Rectal smooth muscle tissue (tissue), 1 donor: ENCODE data around the gene HDDC3.
A peak's percentile ranks its signal among the peaks of the same experiment; 100 is the strongest.
"Not testable (repeated sequence)": the region's sequence is repeated elsewhere in the genome, so short reads cannot be mapped to it uniquely, and the experiment has no call there.

ENCODE experiments used
- H3K27ac ChIP-seq: one replicate; pipeline ENCODE4 v1.7.0; 2013; ENCODE audit warnings: low read depth, low read length, inconsistent platforms
- H3K27me3 ChIP-seq: one replicate; pipeline ENCODE4 v1.7.0; 2013; ENCODE audit warnings: low read length; ENCODE audit not compliant: control insufficient read depth, insufficient read depth
- H3K36me3 ChIP-seq: one replicate; pipeline ENCODE4 v1.7.0; 2013; ENCODE audit warnings: low read length; ENCODE audit not compliant: control insufficient read depth, insufficient read depth
- H3K4me1 ChIP-seq: one replicate; pipeline ENCODE4 v1.7.0; 2013; ENCODE audit warnings: low read length; ENCODE audit not compliant: control insufficient read depth, insufficient read depth
- H3K4me3 ChIP-seq: one replicate; pipeline ENCODE4 v1.7.0; 2013; ENCODE audit warnings: low read length
- H3K9ac ChIP-seq: one replicate; pipeline ENCODE4 v1.7.0; 2013; ENCODE audit warnings: low read length

HDDC3 gene

GRCh38 chr15:90934949-90935751 lies 2.8 kb upstream of the HDDC3 start, which contains the start of gene UNC45A:
TSS of gene UNC45A (plus strand) at chr15:90935285. CDS start at chr15:90935325, 40 bp downstream.
- peak within 1 kb of the TSS; percentile 60 for H3K27ac ChIP-seq
- H3K27me3 ChIP-seq, result no peaks in the 10 kb centered on the region
- peak within 1 kb of the TSS; percentile 79 for H3K4me3 ChIP-seq
- H3K36me3 ChIP-seq, result peaks cover 13% of the 10 kb centered on the region
- peak within 1 kb of the TSS; percentile 58 for H3K9ac ChIP-seq
- H3K4me1 ChIP-seq, result peaks cover 25% of the 10 kb centered on the region

- no peaks in the 10 kb centered on the region for H3K27me3 ChIP-seq
- H3K36me3 ChIP-seq, result peaks cover 6% of the 10 kb centered on the region
- peak overlapping the region; percentile 4 for H3K9ac ChIP-seq
- peak overlapping the region; percentile 60 for H3K27ac ChIP-seq
- H3K4me1 ChIP-seq, result peaks cover 25% of the 10 kb centered on the region
- H3K4me3 ChIP-seq, result peak overlapping the region; percentile 79
Measured at GRCh38 chr15:90934256-90934948, 2.1 kb upstream of the HDDC3 start.

DNA sequence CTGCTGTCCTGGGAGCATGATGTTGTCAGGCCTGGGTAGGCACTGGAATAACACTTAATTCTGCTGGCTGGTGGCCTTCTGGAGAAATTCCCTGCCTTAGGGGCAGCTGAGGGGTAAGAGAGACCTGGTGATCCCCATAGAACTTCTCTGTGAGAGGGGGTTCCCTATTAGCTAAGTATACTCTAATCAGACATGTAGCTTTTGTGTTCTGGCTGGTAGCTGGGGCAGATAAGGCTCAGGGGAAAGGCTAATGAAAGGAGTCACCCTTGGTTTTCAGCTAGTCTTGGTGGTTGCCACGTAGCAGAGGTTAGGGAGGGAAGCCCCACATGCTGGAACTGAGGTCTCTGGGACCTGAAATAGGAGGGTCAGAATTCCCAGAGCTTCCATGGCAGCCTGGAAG lies 952 bp upstream of the HDDC3 start:
- H3K9ac ChIP-seq, result peak overlapping the region; percentile 19
- H3K4me1 ChIP-seq, result peaks cover 25% of the 10 kb centered on the region
- no peak overlapping the region for H3K4me3 ChIP-seq
- peaks cover under 1% of the 10 kb centered on the region for H3K36me3 ChIP-seq
- H3K27ac ChIP-seq, result no peak overlapping the region
- no peaks in the 10 kb centered on the region for H3K27me3 ChIP-seq

GRCh38 chr15:90932660-90932991 lies 277 bp upstream of the HDDC3 start:
- Histone ChIP-seq H3K4me1 (peaks cover 25% of the 10 kb centered on the region), H3K36me3 (no peaks in the 10 kb centered on the region), H3K27me3 (no peaks in the 10 kb centered on the region), H3K4me3 (no peak overlapping the region), H3K9ac (peak overlapping the region; percentile 19), H3K27ac (peak overlapping the region; percentile 75)

DNA sequence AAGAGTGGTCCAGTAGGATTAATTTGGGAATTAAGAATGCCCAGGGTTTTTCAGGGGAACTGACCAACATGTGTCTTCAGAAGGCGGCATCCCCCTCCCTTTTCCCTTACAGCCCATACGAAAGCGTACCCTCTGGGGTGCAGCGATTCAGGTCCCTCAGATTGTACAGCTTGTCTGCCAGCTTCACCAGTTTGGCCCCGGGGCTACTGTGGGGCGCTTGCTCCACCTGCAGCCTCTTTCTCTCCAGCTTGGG lies 848 bp downstream of the HDDC3 start:
- Histone ChIP-seq H3K27ac (peak overlapping the region; percentile 78), H3K9ac (peak overlapping the region; percentile 72), H3K4me3 (peak overlapping the region; percentile 78), H3K27me3 (no peaks in the 10 kb centered on the region), H3K4me1 (peaks cover 25% of the 10 kb centered on the region), H3K36me3 (no peaks in the 10 kb centered on the region)

GRCh38 chr15:90930861-90931574 lies 1.3 kb downstream of the HDDC3 start:
- Histone ChIP-seq H3K4me1 (peaks cover 23% of the 10 kb centered on the region), H3K27me3 (no peaks in the 10 kb centered on the region), H3K4me3 (peak overlapping the region; percentile 81), H3K36me3 (no peaks in the 10 kb centered on the region), H3K27ac (peak overlapping the region; percentile 88), H3K9ac (peak overlapping the region; percentile 60)

DNA sequence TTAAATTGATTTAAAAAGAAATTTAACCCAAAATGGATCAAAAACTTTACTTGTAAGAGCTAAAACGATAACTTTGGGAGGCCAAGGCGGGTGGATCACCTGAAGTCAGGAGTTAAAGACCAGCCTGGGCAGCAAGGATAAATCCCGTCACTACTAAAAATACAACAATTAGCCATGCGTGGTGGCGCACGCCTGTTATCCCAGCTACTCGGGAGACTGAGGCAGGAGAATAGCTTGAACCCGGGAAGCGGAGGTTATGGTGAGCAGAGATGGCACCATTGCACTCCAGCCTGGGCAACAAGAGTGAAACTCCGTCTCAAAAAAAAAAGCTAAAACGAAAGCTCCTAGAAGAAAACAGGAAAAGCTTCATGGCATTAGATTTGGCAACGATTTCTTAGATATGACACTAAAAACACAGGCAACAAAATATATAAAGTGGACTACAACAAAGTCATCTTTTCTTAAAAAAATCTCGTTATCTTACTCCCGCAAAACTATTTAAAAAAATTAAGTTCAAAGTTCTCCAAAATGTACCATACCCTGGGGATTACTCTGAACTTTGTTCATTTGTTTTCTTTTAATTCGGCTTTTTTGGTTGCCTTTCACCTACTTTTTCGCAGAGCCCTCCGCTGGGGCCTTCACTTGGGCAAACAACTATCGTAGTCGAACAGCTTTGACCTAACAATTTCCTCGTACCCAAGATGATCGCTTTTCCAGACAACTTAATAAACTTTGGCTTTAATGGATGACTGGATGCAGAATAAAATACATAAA lies 2.9 kb downstream of the HDDC3 start:
- Histone ChIP-seq H3K36me3 (no peaks in the 10 kb centered on the region), H3K27ac (peak overlapping the region; percentile 88), H3K27me3 (no peaks in the 10 kb centered on the region), H3K9ac (peak overlapping the region; percentile 52), H3K4me1 (peaks cover 17% of the 10 kb centered on the region), H3K4me3 (peak overlapping the region; percentile 81)

DNA sequence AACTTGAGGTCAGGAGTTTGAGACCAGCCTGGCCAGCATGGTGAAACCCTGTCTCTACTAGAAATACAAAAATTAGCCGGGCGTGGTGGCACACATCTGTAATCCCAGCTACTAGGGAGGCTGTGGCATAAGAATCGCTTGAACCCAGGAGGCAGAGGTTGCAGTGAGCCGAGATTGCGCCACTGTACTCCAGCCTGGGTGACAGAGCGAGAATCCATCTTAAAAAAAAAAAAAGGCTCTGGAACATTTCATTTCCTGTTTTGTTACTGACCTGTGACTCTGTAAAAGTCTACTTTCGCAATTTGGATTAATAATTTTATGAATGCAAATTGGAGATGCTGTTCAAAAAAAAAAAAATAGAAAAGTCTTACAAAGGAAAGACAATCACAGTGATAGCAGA lies 4.2 kb downstream of the HDDC3 start:
- H3K36me3 ChIP-seq, H3K9ac ChIP-seq, H3K27ac ChIP-seq, H3K27me3 ChIP-seq, H3K4me3 ChIP-seq: not testable (repeated sequence)
- peaks cover 12% of the 10 kb centered on the region for H3K4me1 ChIP-seq

DNA sequence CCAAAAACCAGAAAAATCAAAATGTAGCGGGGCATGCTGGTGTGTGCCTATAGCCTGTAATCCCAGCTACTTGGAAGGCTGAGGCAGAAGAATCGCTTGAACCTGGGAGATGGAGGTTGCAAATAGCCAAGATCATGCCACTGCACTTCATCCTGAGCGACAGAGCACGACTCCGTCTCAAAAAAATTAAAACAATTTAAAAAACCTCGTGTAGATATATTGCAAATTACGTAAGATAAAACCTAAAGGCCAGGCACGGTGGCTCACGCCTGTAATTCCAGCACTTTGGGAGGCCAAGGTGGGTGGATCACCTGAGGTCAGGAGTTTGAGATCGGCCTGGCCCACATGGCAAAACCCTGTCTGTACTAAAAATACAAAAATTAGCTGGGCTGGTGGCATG lies 5.6 kb downstream of the HDDC3 start:
- H3K9ac ChIP-seq, H3K27ac ChIP-seq: not testable (repeated sequence)

DNA sequence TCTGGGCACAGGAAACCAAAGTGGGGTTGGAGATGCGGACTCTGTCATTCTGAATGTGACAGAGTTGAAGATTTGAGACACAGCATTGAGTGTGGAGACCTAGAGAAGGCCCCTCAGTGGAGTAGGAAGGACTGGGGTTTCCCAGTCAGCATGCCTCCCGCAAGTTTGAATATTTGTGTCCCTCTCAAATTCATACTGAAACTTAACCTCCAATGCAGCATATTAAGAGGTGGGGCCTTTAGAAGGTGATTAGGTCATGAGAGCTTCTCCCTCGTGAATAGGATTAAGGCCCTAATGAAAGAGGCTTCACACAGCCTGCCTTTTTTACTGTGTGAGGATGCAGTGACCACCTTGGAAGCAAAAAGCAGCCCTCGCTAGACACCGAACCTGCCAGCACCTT lies 8.0 kb downstream of the HDDC3 start:
- no peak overlapping the region for H3K27ac ChIP-seq
- H3K9ac ChIP-seq, result no peak overlapping the region
- no peaks in the 10 kb centered on the region for H3K4me1 ChIP-seq
- no peaks in the 10 kb centered on the region for H3K27me3 ChIP-seq
- peaks cover 11% of the 10 kb centered on the region for H3K36me3 ChIP-seq
- no peak overlapping the region for H3K4me3 ChIP-seq

More for the DNA sequence above, 5.6 kb downstream of the HDDC3 start:
- H3K27me3 ChIP-seq, H3K36me3 ChIP-seq, H3K4me3 ChIP-seq, H3K4me1 ChIP-seq: not testable (repeated sequence)

GRCh38 chr15:90922712-90923322 lies 9.5 kb downstream of the HDDC3 start:
- not testable (repeated sequence) for H3K4me3 ChIP-seq, H3K27ac ChIP-seq, H3K4me1 ChIP-seq

GRCh38 chr15:90921887-90922286 lies 10.5 kb downstream of the HDDC3 start:
- Histone ChIP-seq H3K4me1 (no peaks in the 10 kb centered on the region), H3K36me3 (peaks cover 31% of the 10 kb centered on the region), H3K9ac (no peak overlapping the region), H3K4me3 (no peak overlapping the region), H3K27ac (no peak overlapping the region), H3K27me3 (no peaks in the 10 kb centered on the region)

More at GRCh38 chr15:90922712-90923322, 9.5 kb downstream of the HDDC3 start:
- peaks cover 23% of the 10 kb centered on the region for H3K36me3 ChIP-seq
- not testable (repeated sequence) for H3K27me3 ChIP-seq, H3K9ac ChIP-seq
